GM12892 (cell line): ENCODE results near the gene HCK.

Experiments used
- POLR2A ChIP-seq: IDR thresholded peaks from 2 replicates; pipeline ENCODE4 v1.6.1; 2011; ENCODE audit warnings: low read depth, low read length, control low read depth
- POLR2AphosphoS5 ChIP-seq: IDR thresholded peaks from 2 replicates; pipeline ENCODE4 v1.6.1; 2011; ENCODE audit warnings: low read depth, low read length, control low read depth
- TAF1 ChIP-seq: IDR thresholded peaks from 2 replicates; pipeline ENCODE4 v1.6.1; 2011; ENCODE audit warnings: low read depth, mild to moderate bottlenecking, control low read depth, low read length, borderline replicate concordance

DNA sequence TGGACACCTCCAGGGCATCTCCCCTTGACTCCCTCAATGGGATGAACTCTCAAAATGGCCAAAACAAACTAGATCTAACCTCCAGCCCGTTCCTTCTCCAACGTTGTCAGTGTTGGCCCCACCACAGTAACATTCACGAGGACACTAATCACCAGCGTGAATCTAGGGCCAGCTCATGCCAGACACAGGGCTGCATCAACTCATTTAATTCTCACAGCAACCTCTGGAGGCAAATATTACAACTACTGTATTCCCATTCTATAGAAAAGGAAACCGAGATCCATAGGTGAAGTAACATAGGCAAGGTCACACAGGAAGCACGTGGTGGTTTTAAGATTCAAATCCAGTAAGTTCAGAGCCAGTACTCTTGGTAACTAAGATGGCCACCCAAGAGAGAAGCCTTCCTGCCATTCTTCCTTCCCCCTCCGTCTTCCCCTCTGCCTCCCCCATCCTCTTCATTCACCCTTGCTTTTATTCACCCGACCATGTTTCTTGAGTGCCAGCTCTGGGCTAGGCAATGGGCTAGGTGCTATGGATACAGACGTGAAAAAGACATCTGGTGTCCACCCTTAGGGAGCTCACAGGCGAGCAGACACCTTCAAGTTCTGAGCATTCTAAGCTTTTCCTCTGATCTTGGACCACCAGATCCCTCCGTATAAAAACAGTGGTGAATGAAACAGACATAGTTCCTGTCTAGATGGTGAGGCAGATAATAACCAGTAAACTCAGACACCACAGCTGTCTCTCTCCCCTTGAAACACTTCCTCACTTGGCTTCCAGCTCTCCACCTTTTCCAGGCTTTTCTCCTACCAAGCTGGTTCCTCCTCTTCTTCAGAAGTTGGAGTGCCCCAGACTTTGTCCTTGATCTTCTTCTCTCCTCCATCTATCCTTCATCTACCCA is 32.2 kb upstream of the HCK start:
- TF ChIP-seq POLR2AphosphoS5 (no peak), POLR2A (no peak), TAF1 (no peak)
